HG03064 (cell line): Measurements from ENCODE around the gene CLC.
"Not testable (repeated sequence)": the region's sequence is repeated elsewhere in the genome, so short reads cannot be mapped to it uniquely, and the experiment has no call there.

Experiments used
- ATAC-seq: cut with Tn5 transposase; IDR thresholded peaks from one replicate; pipeline ENCODE4 v1.9.1; 2021; ENCODE audit warnings: low read depth; ENCODE audit not compliant: unreplicated experiment

The CLC gene

DNA sequence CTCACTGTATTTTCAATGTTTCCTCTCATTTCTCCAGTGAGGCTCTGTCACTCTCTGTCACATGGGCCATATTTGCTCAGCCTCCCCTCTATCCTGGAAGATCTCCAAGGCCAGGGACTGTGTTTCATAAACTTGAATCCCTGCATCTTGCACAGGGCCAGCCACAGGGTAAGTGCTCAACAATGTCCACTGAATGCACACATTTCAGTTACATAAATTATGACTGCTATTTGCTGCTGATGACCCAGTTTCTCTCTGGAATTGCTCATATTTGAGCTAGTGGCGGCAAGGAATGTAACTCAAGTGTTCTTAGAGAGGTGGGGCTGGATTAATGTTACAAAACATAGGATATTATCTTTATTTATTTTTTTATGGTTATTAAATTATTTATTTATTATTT lies 6.1 kb downstream of the CLC start:
- no peak for ATAC-seq

DNA sequence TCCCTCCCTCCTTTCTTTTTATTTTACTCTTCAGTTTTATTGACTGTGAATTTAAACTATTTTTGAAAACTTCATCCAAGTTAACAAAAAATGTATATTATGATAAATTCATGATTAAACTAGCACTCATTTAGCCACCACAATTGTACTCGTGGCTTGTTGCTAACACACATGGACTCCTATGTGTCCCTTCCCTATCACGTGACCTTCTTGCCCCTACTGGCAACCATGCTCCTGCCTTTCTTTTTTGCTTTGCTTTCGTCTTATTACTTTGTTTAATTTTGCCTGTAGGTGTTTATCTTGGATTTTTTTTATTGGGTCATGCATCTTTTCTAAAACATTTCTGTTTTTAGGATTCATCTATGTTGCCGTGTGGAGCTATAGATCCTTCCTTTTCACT lies 8.2 kb downstream of the CLC start:
- ATAC-seq: no peak

DNA sequence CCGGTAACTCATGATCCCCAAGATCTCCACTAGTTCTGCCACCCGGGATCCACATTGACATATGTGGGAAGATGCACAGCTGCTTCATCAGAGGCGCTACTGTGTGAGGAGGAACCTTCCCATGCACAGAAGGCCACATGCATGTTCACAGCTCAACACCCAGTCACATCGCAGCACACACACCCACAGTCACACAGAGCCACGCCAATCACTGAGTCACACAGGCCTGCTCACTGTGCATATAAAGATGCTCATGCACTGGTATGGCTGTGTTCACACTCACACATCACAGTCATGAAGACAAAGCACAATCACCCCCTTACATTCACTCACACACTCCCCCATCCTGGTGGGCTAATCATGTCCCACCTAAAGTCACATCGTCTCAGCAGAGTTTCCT lies 9.8 kb downstream of the CLC start:
- ATAC-seq: no peak

DNA sequence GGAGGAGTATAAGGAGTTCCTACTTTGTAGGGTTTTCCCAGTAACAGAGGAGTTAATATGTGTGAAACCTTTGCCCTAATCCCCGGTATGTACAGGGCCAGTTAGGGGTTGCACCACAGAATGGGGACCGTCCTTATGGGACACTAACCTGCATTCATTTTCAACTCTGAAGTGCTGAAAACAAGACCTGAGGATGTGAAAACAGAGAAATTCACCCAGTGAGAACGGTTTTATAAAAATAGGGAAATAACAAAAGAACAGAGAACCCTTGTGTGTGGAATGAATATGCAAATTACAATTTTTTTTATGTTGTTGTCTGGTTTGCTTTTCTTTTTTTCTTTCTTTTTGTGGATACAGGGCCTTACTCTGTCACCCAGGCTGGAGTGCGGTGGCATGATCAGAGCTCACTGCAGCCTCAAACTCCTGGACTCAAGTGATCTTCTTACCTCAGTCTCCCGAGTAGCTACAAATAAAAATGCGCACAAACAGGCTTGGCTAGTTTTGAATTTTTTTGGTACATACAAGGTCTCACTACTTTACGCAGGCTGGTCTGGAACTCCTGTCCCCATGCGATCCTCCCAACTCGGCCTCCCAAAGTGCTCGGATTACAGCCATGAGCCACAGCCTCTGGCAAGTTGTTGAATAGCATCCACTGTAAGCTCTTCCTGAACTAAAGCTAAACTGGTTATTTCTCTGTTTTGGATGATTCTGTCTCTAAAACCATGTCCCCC lies 10.6 kb downstream of the CLC start:
- no peak for ATAC-seq

DNA sequence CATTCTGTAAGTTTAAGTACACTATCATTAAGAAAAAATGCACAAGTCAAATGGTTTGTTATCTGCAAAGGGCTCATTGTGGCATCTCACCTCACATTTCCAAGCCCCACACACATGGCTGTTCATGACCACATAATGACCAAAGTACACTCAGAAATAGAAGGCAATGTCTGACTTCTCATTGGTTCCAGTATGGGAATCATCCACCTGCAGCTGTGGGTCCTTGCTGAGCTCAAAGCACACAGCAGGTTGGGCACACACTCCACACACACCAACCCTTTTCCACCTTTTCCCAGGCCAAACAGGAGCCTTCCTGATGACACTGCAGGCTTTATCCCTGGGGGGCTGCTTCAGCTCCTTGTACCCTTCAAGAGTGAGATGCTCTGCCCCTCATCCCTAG lies 11.8 kb downstream of the CLC start:
- no peak for ATAC-seq

DNA sequence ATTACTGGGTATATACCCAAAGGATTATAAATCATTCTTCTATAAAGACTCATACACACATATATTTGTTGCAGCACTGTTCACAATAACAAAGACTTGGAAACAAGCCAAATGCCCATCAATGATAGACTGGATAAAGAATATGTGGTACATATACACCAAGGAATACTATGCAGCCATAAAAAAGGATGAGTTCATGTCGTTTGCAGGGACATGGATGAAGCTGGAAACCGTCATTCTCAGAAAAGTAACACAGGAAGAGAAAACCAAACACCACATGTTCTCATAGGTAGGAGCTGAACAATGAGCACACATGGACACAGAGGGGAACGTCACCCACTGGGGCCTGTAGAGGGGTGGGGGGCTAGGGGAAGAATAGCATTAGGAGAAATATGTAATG lies 17.7 kb downstream of the CLC start:
- ATAC-seq: not testable (repeated sequence)

DNA sequence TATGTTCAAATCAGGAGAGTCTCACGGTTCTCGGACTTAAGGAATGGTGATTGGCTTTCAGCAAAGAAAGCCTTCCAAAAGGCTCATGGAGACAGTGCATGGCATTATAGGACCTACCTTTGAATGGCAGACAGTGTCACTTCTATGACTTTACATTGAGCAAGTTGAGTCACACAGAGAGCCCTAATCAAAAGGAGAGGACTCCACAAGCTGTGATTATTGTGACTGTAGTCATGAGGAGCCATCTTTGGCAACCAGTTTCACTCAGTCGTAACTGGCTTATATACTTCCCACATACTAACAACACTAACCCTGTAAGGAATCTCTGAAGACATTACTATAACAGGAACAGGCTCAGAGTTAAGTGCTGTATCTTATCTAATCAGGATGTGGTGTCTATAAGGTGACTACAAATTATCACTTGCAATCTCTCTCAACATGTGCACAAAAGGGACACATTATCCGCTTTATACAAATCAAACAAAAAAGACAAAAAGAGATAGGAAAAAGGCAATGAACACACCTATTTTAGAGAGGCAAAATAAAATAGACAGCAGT lies 27.4 kb downstream of the CLC start:
- no peak for ATAC-seq

DNA sequence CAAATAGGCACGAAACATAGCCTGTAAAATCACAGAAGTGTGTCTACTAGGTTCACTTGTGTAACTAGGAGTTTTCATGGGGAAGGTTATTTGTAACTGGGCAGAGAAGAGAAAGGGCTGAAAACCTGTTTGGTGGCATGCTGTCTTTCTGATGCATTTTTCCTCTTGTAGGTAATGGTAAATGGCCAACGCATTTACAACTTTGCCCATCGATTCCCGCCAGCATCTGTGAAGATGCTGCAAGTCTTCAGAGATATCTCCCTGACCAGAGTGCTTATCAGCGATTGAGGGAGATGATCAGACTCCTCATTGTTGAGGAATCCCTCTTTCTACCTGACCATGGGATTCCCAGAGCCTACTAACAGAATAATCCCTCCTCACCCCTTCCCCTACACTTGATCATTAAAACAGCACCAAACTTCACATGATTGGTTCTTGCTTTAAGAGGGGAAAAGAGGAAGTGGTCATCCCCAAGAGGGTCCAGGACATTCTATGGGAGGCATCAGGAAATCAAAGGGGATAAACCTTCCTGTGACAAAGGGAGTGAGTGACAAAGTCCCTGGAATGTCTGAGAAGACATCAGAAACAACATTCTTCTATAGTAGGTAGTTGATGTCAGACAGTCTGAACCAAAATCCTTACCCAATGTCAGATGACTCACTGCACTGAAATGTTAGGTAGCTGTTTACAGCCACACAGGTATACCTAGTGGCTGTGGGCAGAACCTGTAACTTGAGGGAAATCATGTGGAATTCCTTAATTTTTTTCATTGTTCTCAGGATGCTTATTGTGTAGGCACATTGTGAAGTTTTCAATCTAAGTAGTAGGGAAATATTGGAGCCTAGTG lies 28.6 kb downstream of the CLC start:
- no peak for ATAC-seq

DNA sequence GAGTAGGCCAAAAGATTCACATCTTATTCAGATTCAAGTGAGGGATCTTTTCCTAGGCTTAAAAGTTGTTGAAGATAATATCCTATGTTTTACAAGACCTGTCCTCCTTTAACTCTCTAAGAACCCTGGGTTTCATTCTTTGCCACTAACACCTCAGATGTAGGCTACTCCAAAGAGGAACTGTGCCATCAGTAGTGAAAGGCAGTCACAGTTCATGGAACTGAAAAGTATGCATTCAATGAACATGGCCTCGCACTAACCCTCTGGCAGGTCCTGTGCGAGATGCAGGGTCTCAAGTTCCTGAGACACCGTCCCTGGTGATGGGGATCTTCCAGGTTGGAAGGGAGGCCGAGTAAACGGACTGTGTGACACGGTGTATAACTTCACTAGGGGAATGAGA lies 29.2 kb downstream of the CLC start:
- ATAC-seq: no peak

DNA sequence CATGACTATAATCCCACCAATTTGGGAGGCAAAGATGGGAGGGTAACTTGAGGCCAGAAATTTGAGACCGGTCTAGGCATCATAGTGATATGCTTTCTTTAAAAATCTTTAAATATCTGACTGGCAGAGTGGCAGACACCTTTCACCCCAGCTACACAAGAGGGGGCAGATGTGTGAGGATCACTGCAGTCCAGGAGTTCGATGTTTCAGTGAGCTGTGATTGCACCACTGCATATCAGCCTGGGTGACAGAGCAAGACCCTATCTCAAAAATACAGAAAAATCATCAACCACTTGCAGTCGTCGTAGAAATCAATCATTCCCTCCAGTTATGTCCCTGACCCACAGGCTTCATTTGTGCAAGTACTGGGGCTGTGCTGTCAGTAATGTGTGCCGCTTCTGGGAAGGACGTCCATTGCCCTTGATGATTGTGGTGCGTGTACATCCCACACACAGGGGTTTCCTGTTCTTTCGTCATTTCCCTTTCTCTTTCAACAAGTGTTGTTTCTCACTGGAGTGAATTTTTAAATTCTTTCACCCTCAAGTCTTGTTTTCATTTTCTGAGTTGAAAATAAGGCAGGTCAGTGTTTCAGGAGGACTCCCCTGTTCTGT lies 32.1 kb downstream of the CLC start:
- no peak for ATAC-seq

DNA sequence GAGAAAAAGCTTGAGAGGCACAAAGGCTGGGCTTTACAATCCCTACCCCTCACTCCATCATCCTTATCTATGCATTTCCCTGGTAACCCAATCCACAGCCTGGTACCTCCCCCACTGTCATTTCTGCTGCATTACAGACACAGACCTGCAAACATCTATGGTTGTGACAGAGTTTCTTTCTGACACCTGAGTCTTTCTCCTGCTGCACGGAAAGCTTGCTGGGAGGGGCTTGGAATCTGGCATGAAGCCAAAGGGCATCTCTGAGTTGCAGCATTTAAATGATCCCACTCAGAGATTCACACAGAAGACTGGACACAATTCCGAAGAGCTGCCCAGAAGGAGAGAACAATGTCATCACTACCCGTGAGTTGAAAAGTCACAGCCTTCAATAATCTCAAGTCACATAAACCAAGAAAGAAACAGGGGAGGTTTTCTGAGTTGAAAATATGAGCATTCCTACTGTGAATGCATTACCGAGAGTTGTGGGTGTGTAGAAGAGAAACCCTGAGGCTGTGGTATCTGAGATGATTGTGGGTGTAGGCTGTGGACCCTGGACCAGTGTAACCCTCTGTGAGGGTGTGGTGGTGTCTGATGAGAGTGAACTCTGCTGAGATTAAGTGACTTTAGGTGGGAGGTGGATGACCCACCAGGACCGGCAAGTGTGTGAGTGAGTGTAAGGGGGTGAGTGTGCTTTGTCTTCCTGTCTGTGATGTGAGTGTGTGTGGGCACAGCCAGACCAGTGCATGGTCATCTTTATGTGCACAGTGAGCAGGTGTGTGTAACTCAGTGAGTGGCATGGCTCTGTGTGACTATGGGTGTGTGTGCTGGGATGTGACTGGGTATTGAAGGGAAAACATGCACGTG lies 33.4 kb downstream of the CLC start, which contains the start of gene LGALS14:
TSS of gene LGALS14 (plus strand) at position 301 of the 864 bp plus-strand sequence. CDS start at position 349, 48 bp downstream.
- ATAC-seq: no peak

DNA sequence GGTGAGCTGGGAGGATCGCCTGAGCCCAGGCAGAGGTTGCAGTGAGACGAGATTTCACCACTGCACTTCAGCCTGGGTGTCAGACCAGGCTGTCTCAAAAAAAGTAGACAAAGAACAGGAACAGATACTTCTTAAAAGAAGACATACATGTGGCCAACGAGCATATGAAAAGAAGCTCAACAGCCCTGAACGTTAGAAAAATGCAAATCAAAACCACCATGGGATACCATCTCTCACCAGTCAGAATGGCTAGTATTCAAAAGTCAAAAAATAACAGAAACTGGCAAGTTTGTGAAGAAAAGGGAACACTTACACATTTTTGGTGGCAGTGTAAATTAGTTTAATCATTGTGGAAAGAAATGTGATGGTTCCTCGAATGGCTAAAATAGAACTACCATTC lies 36.5 kb downstream of the CLC start:
- no peak for ATAC-seq

DNA sequence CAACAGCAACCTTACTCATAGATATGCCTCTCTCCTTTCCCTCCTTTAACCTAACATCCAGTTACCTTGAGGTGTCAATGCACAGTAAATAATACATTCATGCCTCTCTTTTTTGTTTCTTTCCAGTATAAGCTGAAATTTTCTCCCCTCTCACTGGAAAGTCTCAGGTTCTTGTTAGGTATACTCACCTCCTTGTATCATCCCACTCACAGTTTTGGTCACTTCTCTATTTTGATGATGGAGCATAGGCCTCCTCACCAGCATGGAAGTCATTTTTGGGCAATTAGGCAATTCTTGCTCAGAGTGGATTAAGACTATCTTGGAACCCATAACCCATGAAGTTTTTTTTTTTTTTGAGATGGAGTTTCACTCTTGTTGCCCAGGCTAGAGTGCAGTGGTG lies 39.3 kb downstream of the CLC start:
- no peak for ATAC-seq

DNA sequence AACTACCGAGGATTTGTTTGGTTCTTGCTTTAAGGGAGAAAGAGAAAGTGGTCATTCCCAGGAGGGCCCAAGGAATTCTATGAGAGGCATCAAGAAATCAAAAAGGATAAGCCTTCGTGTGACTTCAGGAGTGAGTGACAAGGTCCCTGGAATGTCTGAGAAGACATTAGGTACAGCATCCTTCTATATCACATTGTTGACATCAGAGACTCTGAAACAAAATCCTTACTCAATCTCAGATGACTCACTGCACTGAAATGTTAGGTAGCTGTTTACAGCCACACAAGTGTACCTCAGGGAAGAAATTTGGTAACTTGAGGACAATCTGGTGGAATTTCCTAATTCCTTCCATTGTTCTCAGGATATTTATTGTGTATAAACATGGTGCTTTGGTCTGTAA lies 41.4 kb downstream of the CLC start:
- ATAC-seq: no peak

DNA sequence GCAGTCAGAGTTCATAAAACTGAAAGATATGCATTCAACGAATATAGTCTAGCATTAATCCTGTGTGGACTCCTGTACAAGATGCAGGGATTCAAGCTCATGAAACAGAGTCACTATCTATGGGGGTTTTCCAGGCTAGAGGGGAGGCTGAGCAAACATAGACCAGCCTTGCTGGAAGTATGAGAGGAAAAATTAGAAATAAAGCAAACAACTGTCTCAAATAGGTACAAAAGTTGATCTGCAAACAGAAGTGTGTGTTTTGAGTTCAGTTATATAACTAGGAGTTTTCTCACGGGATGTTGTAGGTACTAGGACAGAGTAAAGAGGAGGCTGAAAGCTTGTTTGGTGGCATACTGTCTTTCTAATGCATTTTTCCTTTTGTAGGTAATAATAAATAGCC lies 42.1 kb downstream of the CLC start:
- ATAC-seq: no peak

DNA sequence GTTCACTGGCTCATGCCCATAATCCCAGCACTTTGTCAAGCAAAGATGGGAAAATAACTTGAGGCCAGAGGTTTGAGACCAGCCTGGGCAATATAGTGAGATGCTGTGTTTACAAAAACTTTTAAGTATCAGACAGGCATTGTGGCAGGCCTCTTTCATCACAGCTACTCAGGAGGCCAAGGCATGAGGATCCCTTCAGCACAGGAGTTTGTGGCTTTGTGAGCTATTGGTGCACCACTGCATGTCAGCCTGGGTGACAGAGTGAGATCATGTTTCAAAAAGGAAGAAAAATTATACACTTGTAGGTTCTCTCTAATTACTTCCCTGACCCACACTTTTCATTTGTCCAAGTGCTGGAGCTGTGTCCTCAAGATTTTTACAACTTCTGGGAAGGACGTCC lies 45.0 kb downstream of the CLC start:
- ATAC-seq: no peak

DNA sequence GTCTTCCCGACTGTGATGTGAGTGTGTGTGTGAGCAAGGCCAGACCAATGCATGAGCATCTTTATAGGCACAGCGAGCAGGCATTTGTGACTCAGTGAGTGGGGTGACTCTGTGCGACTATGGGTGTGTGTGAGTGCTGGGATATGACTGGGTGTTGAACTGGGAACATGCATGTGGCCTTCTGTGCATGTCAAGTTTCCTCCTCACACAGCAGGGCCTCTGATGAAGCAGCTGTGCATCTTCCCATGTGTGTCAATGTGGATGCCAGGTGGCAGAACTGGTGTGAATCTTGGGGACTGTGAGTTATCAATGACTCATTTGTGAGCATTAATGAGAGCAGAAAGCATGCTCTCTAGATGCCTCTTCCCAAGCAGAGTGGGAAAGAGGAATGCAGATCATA lies 45.7 kb downstream of the CLC start:
- no peak for ATAC-seq

DNA sequence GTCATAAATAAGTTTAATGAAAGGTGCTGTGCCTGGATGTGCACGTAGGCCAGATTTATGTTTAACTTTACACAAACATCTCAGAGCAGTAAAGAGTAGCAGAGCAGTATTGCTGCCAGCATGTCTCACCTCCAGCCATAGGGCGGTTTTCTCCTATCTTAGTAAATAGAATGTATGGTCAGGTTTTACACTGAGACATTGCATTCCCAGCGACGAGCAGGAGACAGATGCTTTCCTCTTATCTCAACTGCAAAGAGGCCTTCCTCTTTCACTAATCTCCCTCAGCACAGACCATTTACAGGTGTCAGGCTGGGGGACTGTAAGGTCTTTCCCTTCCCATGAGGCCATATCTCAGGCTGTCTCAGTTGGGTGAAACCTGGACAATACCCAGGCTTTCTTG lies 49.2 kb downstream of the CLC start:
- not testable (repeated sequence) for ATAC-seq

DNA sequence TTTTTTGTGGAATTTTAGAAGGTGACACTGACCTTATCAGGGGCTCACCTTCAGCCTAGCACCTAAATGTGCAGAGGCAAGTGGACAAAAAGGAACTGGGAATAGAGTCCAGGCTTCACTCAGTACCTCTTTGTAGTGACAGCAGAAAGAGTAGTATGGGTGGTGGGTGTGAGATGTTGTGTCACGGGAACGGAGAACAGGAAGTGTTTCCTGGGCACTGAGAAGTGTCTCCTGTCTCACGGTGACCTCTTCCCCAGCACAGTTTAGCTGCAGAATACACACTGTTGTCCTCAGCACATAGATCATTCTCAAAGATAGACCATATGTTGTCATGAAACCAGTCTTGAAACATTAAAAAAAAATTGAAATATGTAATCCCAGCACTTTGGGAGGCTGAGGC lies 51.1 kb downstream of the CLC start:
- no peak for ATAC-seq

DNA sequence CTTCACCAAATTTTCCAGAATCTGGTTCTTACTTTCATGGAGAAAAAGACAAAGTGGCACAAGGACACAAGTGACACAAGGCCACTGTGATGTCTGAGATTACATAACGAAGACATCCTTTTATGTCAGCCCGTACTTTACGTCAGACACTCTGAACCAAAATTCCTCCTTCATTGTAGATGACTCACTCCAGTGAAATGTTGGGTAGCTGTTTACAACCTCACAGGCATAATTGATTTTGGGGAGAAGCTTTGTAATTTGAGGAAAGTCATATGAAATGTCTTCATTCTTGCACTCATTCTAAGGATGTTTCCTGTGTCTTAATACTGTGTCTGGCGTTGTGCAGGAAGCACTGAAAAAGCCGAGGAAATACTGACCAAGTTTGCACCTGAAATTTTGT lies 53.6 kb downstream of the CLC start:
- no peak for ATAC-seq
